ENCODE results near the gene ITGA8.
"Not testable (repeated sequence)": the region's sequence is repeated elsewhere in the genome, so short reads cannot be mapped to it uniquely, and the experiment has no call there.

ITGA8 gene

GRCh38 chr10:15719899-15720634 lies at the start of gene ITGA8:
Gene ITGA8 (minus strand): TSS chr10:15719922. CDS start chr10:15719771, 151 bp downstream.
- DNase-seq (ENCODE audit: low read depth), result no peak

GRCh38 chr10:15764892-15765454 lies 45.3 kb upstream of the ITGA8 start:
- no peak for DNase-seq (ENCODE audit: low read depth)

- DNase-seq (ENCODE audit: low read depth), result no peak
Observed at GRCh38 chr10:15763006-15763405, 43.3 kb upstream of the ITGA8 start.

GRCh38 chr10:15762239-15762638 lies 42.5 kb upstream of the ITGA8 start:
- DNase-seq (ENCODE audit: low read depth), result not testable (repeated sequence)

GRCh38 chr10:15761224-15761623 lies 41.5 kb upstream of the ITGA8 start:
- not testable (repeated sequence) for DNase-seq (ENCODE audit: low read depth)

- DNase-seq (ENCODE audit: low read depth), result no peak
Observed at GRCh38 chr10:15760681-15761080, 41.0 kb upstream of the ITGA8 start.

- DNase-seq (ENCODE audit: low read depth), result no peak
Observed at GRCh38 chr10:15759265-15759664, 39.5 kb upstream of the ITGA8 start.

GRCh38 chr10:15758618-15759017 lies 38.9 kb upstream of the ITGA8 start:
- no peak for DNase-seq (ENCODE audit: low read depth)

GRCh38 chr10:15754937-15755336 lies 35.2 kb upstream of the ITGA8 start:
- no peak for DNase-seq (ENCODE audit: low read depth)

GRCh38 chr10:15751046-15751445 lies 31.3 kb upstream of the ITGA8 start:
- DNase-seq (ENCODE audit: low read depth), result no peak

GRCh38 chr10:15748126-15748525 lies 28.4 kb upstream of the ITGA8 start:
- no peak for DNase-seq (ENCODE audit: low read depth)

GRCh38 chr10:15747632-15748031 lies 27.9 kb upstream of the ITGA8 start:
- DNase-seq (ENCODE audit: low read depth), result no peak

GRCh38 chr10:15745751-15746150 lies 26.0 kb upstream of the ITGA8 start:
- DNase-seq (ENCODE audit: low read depth), result no peak

GRCh38 chr10:15744217-15744865 lies 24.6 kb upstream of the ITGA8 start:
- DNase-seq (ENCODE audit: low read depth), result peak; percentile 6

- no peak for DNase-seq (ENCODE audit: low read depth)
Observed at GRCh38 chr10:15743443-15743842, 23.7 kb upstream of the ITGA8 start.

- DNase-seq (ENCODE audit: low read depth), result no peak
Observed at GRCh38 chr10:15742836-15743235, 23.1 kb upstream of the ITGA8 start.

- DNase-seq (ENCODE audit: low read depth), result no peak
Observed at GRCh38 chr10:15742102-15742501, 22.4 kb upstream of the ITGA8 start.

GRCh38 chr10:15741581-15741980 lies 21.9 kb upstream of the ITGA8 start:
- DNase-seq (ENCODE audit: low read depth), result no peak

GRCh38 chr10:15740261-15740660 lies 20.5 kb upstream of the ITGA8 start:
- DNase-seq (ENCODE audit: low read depth), result no peak

- no peak for DNase-seq (ENCODE audit: low read depth)
Observed at GRCh38 chr10:15739254-15739970, 19.7 kb upstream of the ITGA8 start.

- no peak for DNase-seq (ENCODE audit: low read depth)
Observed at GRCh38 chr10:15738270-15738925, 18.7 kb upstream of the ITGA8 start.

- DNase-seq (ENCODE audit: low read depth), result no peak
Observed at GRCh38 chr10:15737656-15738055, 17.9 kb upstream of the ITGA8 start.
